ENCODE measurements around the gene IFT74.

DNA sequence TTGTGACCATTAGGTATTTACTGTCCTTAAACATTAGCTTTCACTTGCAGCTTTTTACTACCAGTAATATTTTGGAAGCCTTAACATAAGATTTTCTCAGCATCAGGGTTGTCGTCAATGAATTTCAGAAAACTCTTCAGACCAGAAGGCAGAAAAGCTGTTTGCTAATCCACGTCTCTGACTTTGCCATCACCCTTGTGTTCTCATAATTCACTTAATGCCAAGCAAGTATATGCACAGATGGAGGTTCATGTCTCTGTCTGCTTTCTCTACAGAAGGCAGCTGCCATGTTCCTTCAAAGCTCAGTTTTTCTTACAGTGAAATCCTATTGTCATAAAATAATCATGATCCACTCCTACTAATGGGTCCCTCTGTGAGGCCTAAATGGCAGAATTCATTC, 87.0 kb downstream of the IFT74 start:
- TF ChIP-seq CTCF (CRISPR knock-in tag; IDR thresholded peaks at IDR 0.05) (no peak), RFX1 (IDR thresholded peaks at IDR 0.05) (no peak), TAF1 (CRISPR knock-in tag; IDR thresholded peaks at IDR 0.05) (no peak), RXRA (CRISPR knock-in tag; IDR thresholded peaks at IDR 0.05) (no peak), MTF2 (CRISPR knock-in tag; IDR thresholded peaks at IDR 0.05; ENCODE audit: borderline replicate concordance) (no peak), ZNF121 (CRISPR knock-in tag; IDR thresholded peaks at IDR 0.05) (no peak), ZNF737 (CRISPR knock-in tag; IDR thresholded peaks at IDR 0.05; ENCODE audit: borderline replicate concordance) (no peak), CREB1 (IDR thresholded peaks at IDR 0.05) (no peak), CREB1 (CRISPR knock-in tag; IDR thresholded peaks at IDR 0.05) (no peak), POLR2A (IDR thresholded peaks at IDR 0.05; ENCODE audit: insufficient read depth in 1 of 2, low read depth in 2 of 2, low read length in 2 of 2) (no peak), ZNF292 (CRISPR knock-in tag; IDR thresholded peaks at IDR 0.05; ENCODE audit: borderline replicate concordance, low read depth) (no peak), SP1 (IDR thresholded peaks at IDR 0.05) (no peak), SP1 (CRISPR knock-in tag; IDR thresholded peaks at IDR 0.05) (no peak), SIN3B (IDR thresholded peaks at IDR 0.05; ENCODE audit: low read length) (no peak), EZH2 (conservative IDR thresholded peaks at IDR 0.05; ENCODE audit: low read depth, low read length) (no peak)

All from HepG2 (cell line).